Bronchial epithelial cell (primary cell): ENCODE data around the gene PGM2. TPM values are rescaled to one million over a fixed set of nuclear protein-coding genes. Genes with fewer than 3 reads are reported as not detected.

Experiments
- DNase-seq: peaks from one replicate; pipeline ENCODE4 v3.0.0-alpha.2; 2010; ENCODE audit warnings: low read depth
- FAIRE-seq: peaks from 2 replicates; lab custom pipeline; 2011; peaks lifted over from hg19 to GRCh38; lab: Jason Lieb, UNC
- H3K27me3 ChIP-seq: 2 replicates; pipeline ENCODE4 v1.5.1; 2011; ENCODE audit warnings: low read length; ENCODE audit not compliant: control insufficient read depth, insufficient read depth
- H3K36me3 ChIP-seq: 2 replicates; pipeline ENCODE4 v1.5.1; 2011; ENCODE audit warnings: low read length; ENCODE audit not compliant: control insufficient read depth, insufficient read depth
- H3K4me3 ChIP-seq: 2 replicates; pipeline ENCODE4 v1.5.1; 2011; ENCODE audit warnings: mild to moderate bottlenecking, low read depth, low read length, control low read depth
- total RNA-seq: library from RNA; depleted of rRNA; stranded (reverse); fragments of >200 nt; gene quantifications from 2 replicates; pipeline ENCODE4 v1.2.1, GENCODE V29; 2014
- TF ChIP-seq, protein P1 (sequence below): IDR thresholded peaks from 2 replicates; pipeline ENCODE4 v1.5.1; 2011; ENCODE audit warnings: mild to moderate bottlenecking, moderate library complexity, low read length, control low read depth, inconsistent platforms; ENCODE audit not compliant: insufficient read depth, severe bottlenecking

PGM2 gene
- total RNA-seq, 1 donor from 2014 or later = 59.2 TPM

DNA sequence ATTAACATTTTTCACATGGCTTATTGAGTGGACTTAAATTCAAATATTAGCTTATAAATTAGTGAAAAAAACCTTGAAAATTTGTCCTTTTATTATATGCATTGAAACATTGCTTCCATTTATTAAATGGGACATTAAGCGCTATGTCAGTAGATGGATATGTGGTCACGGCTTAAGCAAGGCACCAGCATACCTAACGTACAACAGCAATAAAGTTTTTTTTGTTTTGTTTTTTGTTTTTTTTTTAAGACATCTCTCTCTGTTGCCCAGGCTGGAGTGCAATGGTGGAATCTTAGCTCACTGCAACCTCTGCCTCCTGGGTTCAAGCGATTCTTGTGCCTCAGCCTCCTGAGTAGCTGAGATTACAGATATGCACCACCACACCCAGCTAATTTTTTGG is 31.6 kb downstream of the PGM2 start:
- Histone ChIP-seq H3K4me3 (no peak overlapping the region), H3K36me3 (peaks cover 17% of the 10 kb centered on the region), H3K27me3 (no peaks in the 10 kb centered on the region)
- no peak for FAIRE-seq
- TF ChIP-seq, protein P1, sequence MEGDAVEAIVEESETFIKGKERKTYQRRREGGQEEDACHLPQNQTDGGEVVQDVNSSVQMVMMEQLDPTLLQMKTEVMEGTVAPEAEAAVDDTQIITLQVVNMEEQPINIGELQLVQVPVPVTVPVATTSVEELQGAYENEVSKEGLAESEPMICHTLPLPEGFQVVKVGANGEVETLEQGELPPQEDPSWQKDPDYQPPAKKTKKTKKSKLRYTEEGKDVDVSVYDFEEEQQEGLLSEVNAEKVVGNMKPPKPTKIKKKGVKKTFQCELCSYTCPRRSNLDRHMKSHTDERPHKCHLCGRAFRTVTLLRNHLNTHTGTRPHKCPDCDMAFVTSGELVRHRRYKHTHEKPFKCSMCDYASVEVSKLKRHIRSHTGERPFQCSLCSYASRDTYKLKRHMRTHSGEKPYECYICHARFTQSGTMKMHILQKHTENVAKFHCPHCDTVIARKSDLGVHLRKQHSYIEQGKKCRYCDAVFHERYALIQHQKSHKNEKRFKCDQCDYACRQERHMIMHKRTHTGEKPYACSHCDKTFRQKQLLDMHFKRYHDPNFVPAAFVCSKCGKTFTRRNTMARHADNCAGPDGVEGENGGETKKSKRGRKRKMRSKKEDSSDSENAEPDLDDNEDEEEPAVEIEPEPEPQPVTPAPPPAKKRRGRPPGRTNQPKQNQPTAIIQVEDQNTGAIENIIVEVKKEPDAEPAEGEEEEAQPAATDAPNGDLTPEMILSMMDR = no peak
- no peak for DNase-seq

DNA sequence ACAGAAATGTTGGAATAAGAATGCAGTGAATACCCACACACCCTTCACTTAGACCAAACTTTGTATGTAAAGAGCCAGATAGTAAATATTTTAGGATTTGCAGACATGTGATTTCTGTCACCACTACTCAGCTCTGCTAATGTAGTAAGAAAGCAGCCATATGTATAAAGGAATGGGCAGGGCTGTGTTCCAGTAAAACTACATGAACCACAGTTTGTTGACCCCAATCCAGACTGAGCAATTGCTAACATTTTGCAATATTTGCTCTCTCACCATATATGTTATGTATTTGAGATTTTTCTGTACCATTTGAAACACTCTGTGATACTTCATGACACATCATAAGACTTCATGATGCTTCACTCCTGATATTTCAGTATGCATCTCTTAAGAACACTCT is 32.4 kb downstream of the PGM2 start:
- FAIRE-seq (no peak), DNase-seq (no peak)
- Histone ChIP-seq H3K36me3 (peaks cover 15% of the 10 kb centered on the region), H3K27me3 (no peaks in the 10 kb centered on the region), H3K4me3 (no peak overlapping the region)
- TF ChIP-seq, protein P1 = no peak

DNA sequence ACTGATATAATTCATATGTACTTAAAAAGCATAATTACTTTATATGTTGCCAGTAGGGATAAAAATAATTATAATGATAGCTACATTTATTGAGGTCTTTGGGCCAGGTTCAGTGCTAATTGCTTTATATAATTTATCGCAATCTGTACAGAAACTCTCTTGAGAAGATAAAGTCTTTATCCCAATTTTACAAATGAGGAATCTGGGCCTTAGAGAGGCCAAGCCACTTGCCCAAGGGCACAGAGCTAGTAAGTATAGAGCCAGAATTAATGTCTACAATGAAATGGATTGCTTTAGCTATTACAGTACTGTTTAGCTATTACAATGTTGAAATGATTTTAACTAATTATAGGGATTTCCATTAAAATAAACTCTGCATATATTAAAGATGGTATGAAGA is 33.8 kb downstream of the PGM2 start:
- DNase-seq (no peak), FAIRE-seq (no peak)
- Histone ChIP-seq H3K4me3 (no peak overlapping the region), H3K36me3 (peaks cover 14% of the 10 kb centered on the region), H3K27me3 (no peaks in the 10 kb centered on the region)
- TF ChIP-seq, protein P1 = no peak

DNA sequence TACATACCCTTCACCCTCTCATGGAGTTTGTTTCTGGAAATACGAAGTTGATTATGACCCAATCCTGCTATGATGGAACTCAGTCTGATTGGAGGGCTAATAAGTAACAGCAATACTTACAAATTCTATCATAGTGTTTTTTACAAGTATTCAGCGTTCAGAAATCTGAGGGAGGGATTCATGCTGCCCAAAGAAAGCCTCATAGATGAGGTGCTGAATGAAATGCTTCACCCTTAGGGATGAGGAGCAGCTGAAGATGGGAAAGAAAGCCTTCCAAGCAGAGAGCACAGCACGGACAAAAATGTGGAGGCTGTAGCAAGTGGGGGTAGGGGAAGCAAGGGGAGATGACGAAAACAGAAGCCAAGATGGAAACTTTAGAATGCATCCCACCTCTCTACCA is 36.5 kb downstream of the PGM2 start:
- FAIRE-seq (no peak), DNase-seq (no peak)
- Histone ChIP-seq H3K27me3 (no peaks in the 10 kb centered on the region), H3K36me3 (peaks cover 8% of the 10 kb centered on the region), H3K4me3 (no peak overlapping the region)
- TF ChIP-seq, protein P1 = no peak

DNA sequence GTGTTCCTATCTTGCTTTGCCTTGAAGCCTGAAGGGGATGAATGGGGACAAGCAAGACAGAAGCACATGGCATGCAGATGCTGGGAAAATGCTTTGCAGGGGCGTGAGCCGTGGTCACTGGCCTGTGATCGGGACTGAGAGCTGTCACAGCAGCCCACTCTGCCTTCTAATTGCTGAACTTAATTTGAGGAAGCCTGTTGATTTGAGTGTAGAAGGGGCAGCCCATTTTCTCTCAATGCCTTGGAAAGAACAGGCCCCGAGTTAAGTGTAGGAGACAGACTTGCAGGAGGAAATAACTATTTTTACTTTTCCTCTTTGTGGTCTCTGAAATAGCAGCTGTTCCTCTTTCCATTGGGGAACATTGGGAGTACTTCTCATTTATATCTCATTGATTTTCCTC is 38.3 kb downstream of the PGM2 start:
- TF ChIP-seq, protein P1 = no peak
- no peak overlapping the region for H3K4me3 ChIP-seq
- H3K36me3 ChIP-seq = peaks cover 5% of the 10 kb centered on the region
- DNase-seq = no peak
- no peaks in the 10 kb centered on the region for H3K27me3 ChIP-seq
- no peak for FAIRE-seq

DNA sequence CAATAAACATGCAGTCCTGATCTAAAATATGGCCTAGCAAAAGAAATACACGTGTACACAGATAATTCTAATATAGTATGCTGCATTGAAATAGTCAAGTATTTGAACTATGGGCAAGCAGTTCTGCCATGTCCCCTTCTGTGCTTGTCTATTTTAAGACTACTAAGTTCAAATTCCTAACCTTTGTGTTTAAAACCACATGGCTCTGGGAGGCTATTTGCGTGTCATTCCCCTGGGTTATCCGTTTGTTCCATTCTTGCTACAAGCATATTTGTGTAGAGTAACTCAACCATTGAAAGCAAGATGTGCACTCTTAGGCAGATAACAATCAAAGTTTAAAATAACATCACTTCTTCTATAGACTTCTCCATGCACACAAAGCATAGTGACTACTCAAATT is 39.0 kb downstream of the PGM2 start:
- FAIRE-seq = no peak
- Histone ChIP-seq H3K4me3 (no peak overlapping the region), H3K27me3 (no peaks in the 10 kb centered on the region), H3K36me3 (peaks cover 5% of the 10 kb centered on the region)
- no peak for DNase-seq
- TF ChIP-seq, protein P1 = no peak
